Stimulated activated memory B cell treated with anti-CD40 and anti-IgM and Interleukin-4, amounts not matched to agents 10 μg/mL and 1 μg/mL and 100 μg/mL, for 72 hours (primary cell): Measurements from ENCODE around the gene ZBTB45.
"Not testable (repeated sequence)": the region's sequence is repeated elsewhere in the genome, so short reads cannot be mapped to it uniquely, and the experiment has no call there.

Source experiments
- ATAC-seq: fragments of 150-1000 bp; cut with Tn5 transposase; 2 replicates; pipeline ENCODE4 v1.10.0; 2021
- H3K27ac Mint-ChIP-seq: one replicate; pipeline ENCODE4 v1.8.0; 2022; ENCODE audit warnings: mild to moderate bottlenecking, mixed read lengths
- H3K27me3 Mint-ChIP-seq: one replicate; pipeline ENCODE4 v1.8.0; 2022; ENCODE audit warnings: mixed read lengths
- H3K36me3 Mint-ChIP-seq: one replicate; pipeline ENCODE4 v1.8.0; 2022; ENCODE audit warnings: mixed read lengths
- H3K4me1 Mint-ChIP-seq: one replicate; pipeline ENCODE4 v1.8.0; 2022; ENCODE audit warnings: mixed read lengths
- H3K4me3 Mint-ChIP-seq: one replicate; pipeline ENCODE4 v1.8.0; 2022; ENCODE audit warnings: mild to moderate bottlenecking, moderate library complexity, mixed read lengths
- H3K9me3 Mint-ChIP-seq: one replicate; pipeline ENCODE4 v1.8.0; 2022; ENCODE audit warnings: mixed read lengths

Gene ZBTB45

GRCh38 chr19:58510084-58510862 lies 9.3 kb downstream of the ZBTB45 start:
- Mint-ChIP-seq H3K27me3 (no peaks in the 10 kb centered on the region), H3K4me3 (no peak overlapping the region), H3K9me3 (peaks cover 6% of the 10 kb centered on the region), H3K27ac (no peak overlapping the region), H3K36me3 (peaks cover 8% of the 10 kb centered on the region), H3K4me1 (peaks cover 20% of the 10 kb centered on the region)
- ATAC-seq: no peak

- no peak for ATAC-seq
- Mint-ChIP-seq H3K4me1 (peaks cover 14% of the 10 kb centered on the region), H3K9me3 (peaks cover 6% of the 10 kb centered on the region), H3K27me3 (no peaks in the 10 kb centered on the region), H3K36me3 (peaks cover 6% of the 10 kb centered on the region), H3K27ac (no peak overlapping the region), H3K4me3 (no peak overlapping the region)
These were observed 9.9 kb downstream of the ZBTB45 start for GRCh38 chr19:58509731-58510083.

- ATAC-seq, H3K9me3 Mint-ChIP-seq, H3K36me3 Mint-ChIP-seq, H3K27ac Mint-ChIP-seq, H3K4me1 Mint-ChIP-seq, H3K4me3 Mint-ChIP-seq, H3K27me3 Mint-ChIP-seq: not testable (repeated sequence)
These were observed 11.9 kb downstream of the ZBTB45 start for GRCh38 chr19:58507602-58508223.

- H3K27ac Mint-ChIP-seq: peak overlapping the region; percentile 87
- peaks cover 20% of the 10 kb centered on the region for H3K4me1 Mint-ChIP-seq
- H3K4me3 Mint-ChIP-seq: peak overlapping the region; percentile 93
- H3K27me3 Mint-ChIP-seq: no peaks in the 10 kb centered on the region
- no peaks in the 10 kb centered on the region for H3K36me3 Mint-ChIP-seq
- H3K9me3 Mint-ChIP-seq: peaks cover 17% of the 10 kb centered on the region
- no peak for ATAC-seq
These were observed 19.4 kb downstream of the ZBTB45 start for GRCh38 chr19:58500242-58500641.

GRCh38 chr19:58499021-58499927 lies 20.3 kb downstream of the ZBTB45 start:
- peak; percentile 98 for ATAC-seq
- peak overlapping the region; percentile 93 for H3K4me3 Mint-ChIP-seq
- peaks cover 25% of the 10 kb centered on the region for H3K4me1 Mint-ChIP-seq
- peaks cover 17% of the 10 kb centered on the region for H3K9me3 Mint-ChIP-seq
- no peaks in the 10 kb centered on the region for H3K27me3 Mint-ChIP-seq
- H3K36me3 Mint-ChIP-seq: no peaks in the 10 kb centered on the region
- H3K27ac Mint-ChIP-seq: peak overlapping the region; percentile 87

- H3K4me1 Mint-ChIP-seq: peaks cover 25% of the 10 kb centered on the region
- H3K27ac Mint-ChIP-seq: peak overlapping the region; percentile 87
- H3K27me3 Mint-ChIP-seq: no peaks in the 10 kb centered on the region
- ATAC-seq: no peak
- H3K4me3 Mint-ChIP-seq: peak overlapping the region; percentile 93
- H3K36me3 Mint-ChIP-seq: no peaks in the 10 kb centered on the region
- H3K9me3 Mint-ChIP-seq: peaks cover 17% of the 10 kb centered on the region
These were observed 21.1 kb downstream of the ZBTB45 start for GRCh38 chr19:58498316-58499020.

- Mint-ChIP-seq H3K27me3 (no peaks in the 10 kb centered on the region), H3K4me3 (no peak overlapping the region), H3K36me3 (no peaks in the 10 kb centered on the region), H3K4me1 (peaks cover 25% of the 10 kb centered on the region), H3K27ac (no peak overlapping the region), H3K9me3 (peaks cover 14% of the 10 kb centered on the region)
- ATAC-seq: no peak
These were observed 21.9 kb downstream of the ZBTB45 start for GRCh38 chr19:58497634-58498170.

GRCh38 chr19:58492265-58492664 lies 27.3 kb downstream of the ZBTB45 start:
- Mint-ChIP-seq H3K4me1 (peaks cover 5% of the 10 kb centered on the region), H3K4me3 (no peak overlapping the region), H3K27me3 (no peaks in the 10 kb centered on the region), H3K36me3 (peaks cover 10% of the 10 kb centered on the region), H3K9me3 (no peaks in the 10 kb centered on the region), H3K27ac (no peak overlapping the region)
- ATAC-seq: no peak

- Mint-ChIP-seq H3K27ac (no peak overlapping the region), H3K4me3 (no peak overlapping the region), H3K9me3 (no peaks in the 10 kb centered on the region), H3K27me3 (no peaks in the 10 kb centered on the region), H3K4me1 (peaks cover 5% of the 10 kb centered on the region), H3K36me3 (peaks cover 13% of the 10 kb centered on the region)
- ATAC-seq: no peak
These were observed 28.2 kb downstream of the ZBTB45 start for GRCh38 chr19:58491393-58491792.

- not testable (repeated sequence) for H3K4me3 Mint-ChIP-seq, H3K27ac Mint-ChIP-seq, ATAC-seq, H3K4me1 Mint-ChIP-seq, H3K27me3 Mint-ChIP-seq, H3K9me3 Mint-ChIP-seq
- peaks cover 24% of the 10 kb centered on the region for H3K36me3 Mint-ChIP-seq
These were observed 35.3 kb downstream of the ZBTB45 start for GRCh38 chr19:58484349-58484748.

- peaks cover 29% of the 10 kb centered on the region for H3K36me3 Mint-ChIP-seq
- no peaks in the 10 kb centered on the region for H3K9me3 Mint-ChIP-seq
- no peaks in the 10 kb centered on the region for H3K27me3 Mint-ChIP-seq
- ATAC-seq: no peak
- peaks cover 5% of the 10 kb centered on the region for H3K4me1 Mint-ChIP-seq
- H3K27ac Mint-ChIP-seq: no peak overlapping the region
- H3K4me3 Mint-ChIP-seq: no peak overlapping the region
These were observed 35.8 kb downstream of the ZBTB45 start for GRCh38 chr19:58483776-58484175.

GRCh38 chr19:58482372-58482771 lies 37.2 kb downstream of the ZBTB45 start:
- no peak for ATAC-seq
- H3K36me3 Mint-ChIP-seq: peaks cover 29% of the 10 kb centered on the region
- no peaks in the 10 kb centered on the region for H3K9me3 Mint-ChIP-seq
- H3K27ac Mint-ChIP-seq: no peak overlapping the region
- no peaks in the 10 kb centered on the region for H3K27me3 Mint-ChIP-seq
- H3K4me3 Mint-ChIP-seq: no peak overlapping the region
- peaks cover 14% of the 10 kb centered on the region for H3K4me1 Mint-ChIP-seq

GRCh38 chr19:58480831-58481230 lies 38.8 kb downstream of the ZBTB45 start:
- no peak for ATAC-seq
- H3K4me3 Mint-ChIP-seq: no peak overlapping the region
- no peak overlapping the region for H3K27ac Mint-ChIP-seq
- H3K36me3 Mint-ChIP-seq: peaks cover 24% of the 10 kb centered on the region
- no peaks in the 10 kb centered on the region for H3K9me3 Mint-ChIP-seq
- no peaks in the 10 kb centered on the region for H3K27me3 Mint-ChIP-seq
- peaks cover 24% of the 10 kb centered on the region for H3K4me1 Mint-ChIP-seq

- no peak overlapping the region for H3K4me3 Mint-ChIP-seq
These were observed 39.2 kb downstream of the ZBTB45 start for GRCh38 chr19:58480481-58480830.

More at GRCh38 chr19:58480481-58480830, 39.2 kb downstream of the ZBTB45 start:
- Mint-ChIP-seq H3K9me3 (no peaks in the 10 kb centered on the region), H3K27me3 (no peaks in the 10 kb centered on the region), H3K4me1 (peaks cover 24% of the 10 kb centered on the region), H3K36me3 (peaks cover 24% of the 10 kb centered on the region), H3K27ac (no peak overlapping the region)
- no peak for ATAC-seq
